Adrenal gland (tissue), 12 donors: Measurements from ENCODE around the gene TAS1R1. TPM values are rescaled to one million over a fixed set of nuclear protein-coding genes. Genes with fewer than 3 reads are reported as not detected.

Experiments
- DNase-seq, 7 donors: peaks; one replicate each; pipeline ENCODE4 v3.0.0-alpha.2; 2019 to 2020
- H3K27ac ChIP-seq, 5 donors: fragments of 200-600 bp; sonication (generic) in 4 of 5; 1 replicate in 3 of 5; 2 replicates in 2 of 5; pipeline versions ENCODE4 v1.5.1 to v1.8.0; 2016 to 2020; ENCODE audit warnings: mild to moderate bottlenecking in 1 of 5
- H3K27me3 ChIP-seq: fragments of 200-600 bp; 2 replicates; pipeline ENCODE4 v1.8.0; 2021
- H3K36me3 ChIP-seq, 2 donors: fragments of 200-600 bp; replicated peaks in 1 of 2; 1 replicate in 1 of 2; 2 replicates in 1 of 2; pipeline versions ENCODE4 v1.5.1 to v1.8.0; 2018 to 2022
- H3K4me1 ChIP-seq, 2 donors: fragments of 200-600 bp; replicated peaks in 1 of 2; 1 replicate in 1 of 2; 2 replicates in 1 of 2; pipeline versions ENCODE4 v1.5.1 to v1.8.0; 2018 to 2021
- H3K4me3 ChIP-seq, 4 donors: fragments of 200-600 bp; sonication (generic) in 3 of 4; one replicate each; pipeline ENCODE4 v1.5.1; 2016 to 2018
- H3K9me3 ChIP-seq, 3 donors: fragments of 200-600 bp; sonication (generic) in 1 of 3; replicated peaks in 1 of 3; 1 replicate in 2 of 3; 2 replicates in 1 of 3; pipeline versions ENCODE4 v1.5.1 to v1.8.0; 2016 to 2021
- CTCF ChIP-seq, 6 experiments: fragments of 450-650 bp in 4 of 6; fragments of 200-600 bp in 2 of 6; sonication (generic) in 1 of 6; IDR thresholded peaks; 1 replicate in 5 of 6; 2 replicates in 1 of 6; pipeline versions ENCODE4 v1.5.1 to v1.8.0; 2016 to 2021; ENCODE audit warnings: antibody characterized with exemption in 6 of 6, mild to moderate bottlenecking in 2 of 6, moderate library complexity in 1 of 6
- POLR2A ChIP-seq, 2 donors: fragments of 450-650 bp; IDR thresholded peaks; one replicate each; pipeline ENCODE4 v1.6.1; 2017; ENCODE audit warnings: antibody characterized with exemption in 2 of 2, mild to moderate bottlenecking in 2 of 2, moderate library complexity in 1 of 2
- WGBS, 4 donors: extraction: QIAGEN DNeasy Blood & Tissue Kit in 2 of 4; methylation state at CpG; one replicate each; pipeline versions ENCODE4 v1.1.5 to v1.1.7; 2013 to 2017; 5-methylcytosine and 5-hydroxymethylcytosine counted together
- intact Hi-C, 2 donors: fragments of 100-400 bp; cut with DNase I; formaldehyde crosslinking; loops; one replicate each; pipeline versions ENCODE4 v1.14.1 to v1.15.0; 2022 to 2023
- polyA plus RNA-seq, 3 donors: library from polyadenylated mRNA; stranded (reverse); fragments of 200-250 nt in 2 of 3; fragments of 350-450 nt in 1 of 3; fragmentation: Illumina TruSeq in 1 of 3; extraction: RNeasy Lipid Tissue Mini Kit (QIAGEN cat#74804) in 1 of 3; gene quantifications; one replicate each; pipeline ENCODE4 v1.2.3, GENCODE V29; 2013 to 2014
- total RNA-seq, 9 donors: library from RNA; depleted of rRNA in 4 of 9; stranded (reverse); fragments of >200 nt in 4 of 9; fragments of 120-200 nt in 1 of 9; fragmentation: NEBNext Ultra II Directional in 1 of 9; extraction: Animal tissue kit (Norgen Biotek cat#: 25700) in 1 of 9; gene quantifications; one replicate each; pipeline versions ENCODE4 v1.1.0 to v1.2.4, GENCODE V29; 2013 to 2023
- donor health status: healthy with polysubstance abuse.
- donor health status: Bipolar disorder and iron deficiency.
- donor health status: DM: yes; HTN: yes; CAD: no.
- donor health status: DM: no; HTN: no; CAD: no.
- donor health status: DM: no; HTN: no; CAD: no.
- donor health status: DM: yes; HTN: yes; CAD: no.

TAS1R1 gene
- total and polyA plus RNA-seq, 12 donors = 0.11 to 0.83 (median 0.40) TPM; not detected in 5

GRCh38 chr1:6572653-6573383 lies 17.7 kb downstream of the TAS1R1 start:
- TF ChIP-seq CTCF (IDR thresholded peaks at IDR 0.05) = no peak
- TF ChIP-seq POLR2A (IDR thresholded peaks at IDR 0.05) = no peak

GRCh38 chr1:6574025-6574620 lies 19.0 kb downstream of the TAS1R1 start:
- Histone ChIP-seq H3K27ac (no peak overlapping the region), H3K27me3 (no peaks in the 10 kb centered on the region), H3K36me3 (no peaks in the 10 kb centered on the region), H3K9me3 (no peaks in the 10 kb centered on the region), H3K4me3 (no peak overlapping the region), H3K4me1 (peaks cover under 1 to 2% of the 10 kb centered on the region in 2 donors)
- TF ChIP-seq POLR2A (IDR thresholded peaks at IDR 0.05) (no peak), CTCF (IDR thresholded peaks at IDR 0.05) (no peak)
- DNase-seq = no peak
- WGBS, 4 donors = 77 to 85% (median 80%) methylated on average over 8 of the region's 8 CpGs
- intact Hi-C loops = no loop called here

More at GRCh38 chr1:6572653-6573383, 17.7 kb downstream of the TAS1R1 start:
- no peaks in the 10 kb centered on the region for H3K27me3 ChIP-seq
- DNase-seq = no peak
- no peaks in the 10 kb centered on the region for H3K36me3 ChIP-seq
- no peak overlapping the region for H3K27ac ChIP-seq
- intact Hi-C loops = no loop called here
- WGBS, 4 donors = 69 to 86% (median 72%) methylated on average over 12 of the region's 12 CpGs
- H3K4me1 ChIP-seq = no peaks in the 10 kb centered on the region
- H3K9me3 ChIP-seq = no peaks in the 10 kb centered on the region
- no peak overlapping the region for H3K4me3 ChIP-seq

GRCh38 chr1:6574818-6575217 lies 19.7 kb downstream of the TAS1R1 start:
- WGBS, 4 donors = 74 to 89% (median 88%) methylated on average over 3 to 14 of the region's 14 CpGs
- Histone ChIP-seq H3K27me3 (no peaks in the 10 kb centered on the region), H3K4me1 (peaks cover 4 to 6% of the 10 kb centered on the region in 2 donors), H3K36me3 (no peaks in the 10 kb centered on the region), H3K27ac (no peak overlapping the region), H3K9me3 (no peaks in the 10 kb centered on the region), H3K4me3 (no peak overlapping the region)
- no peak for DNase-seq
- intact Hi-C loops = no loop called here
- TF ChIP-seq POLR2A (IDR thresholded peaks at IDR 0.05) (no peak), CTCF (IDR thresholded peaks at IDR 0.05) (no peak)

- intact Hi-C loops = no loop called here
- Histone ChIP-seq H3K4me3 (no peak overlapping the region), H3K9me3 (no peaks in the 10 kb centered on the region), H3K36me3 (no peaks in the 10 kb centered on the region), H3K27ac (no peak overlapping the region), H3K4me1 (peaks cover 17 to 31% of the 10 kb centered on the region in 2 donors), H3K27me3 (no peaks in the 10 kb centered on the region)
- 73 to 84% (median 78%) methylated on average over 6 of the region's 6 CpGs for WGBS, 4 donors
- DNase-seq = no peak
- no peak for TF ChIP-seq CTCF (IDR thresholded peaks at IDR 0.05)
- TF ChIP-seq POLR2A (IDR thresholded peaks at IDR 0.05) = no peak
Observed at GRCh38 chr1:6577831-6578525, 22.9 kb downstream of the TAS1R1 start.
